ENCODE measurements around the gene STX1A. TPM values are rescaled to one million over a fixed set of nuclear protein-coding genes. Genes with fewer than 3 reads are reported as not detected.

STX1A gene
- total and polyA plus RNA-seq, 2 of the 8 experiments (the other 6 are each of a cell fraction or from before 2014, with no cell fraction given): 13.5 to 17.5 TPM

DNA sequence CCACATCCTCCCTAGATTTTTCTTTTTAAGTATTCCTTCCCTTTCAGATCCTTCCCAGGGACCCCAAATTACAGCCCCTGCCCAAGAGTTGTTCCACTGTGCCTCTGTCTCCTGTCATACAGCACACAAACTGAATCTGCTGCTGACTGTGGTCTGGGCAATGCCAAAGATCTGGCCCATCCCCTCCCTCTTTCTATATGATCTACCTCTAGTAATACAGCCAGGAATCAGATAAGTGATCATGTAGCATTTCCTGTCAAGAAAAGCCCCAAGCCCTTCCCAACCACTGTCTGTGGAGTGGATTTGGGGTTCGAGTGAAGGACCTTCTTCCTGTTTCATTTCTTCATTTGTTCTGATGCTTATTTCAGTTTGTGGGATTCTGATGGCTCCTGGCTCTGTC is 6.7 kb downstream of the STX1A start:
- Histone ChIP-seq H4K91ac (replicated peaks; ENCODE audit: insufficient read length, low read length) (no peak overlapping the region), H3K4ac (replicated peaks; ENCODE audit: insufficient read length, low read depth, low read length) (no peak overlapping the region), H2BK20ac (ENCODE audit: low read length) (no peak overlapping the region), H2BK120ac (replicated peaks; ENCODE audit: low read depth, low read length) (no peak overlapping the region), H4K20me1 (replicated peaks in 1 of 2; ENCODE audit: control insufficient read depth in 1 of 2, insufficient read depth in 2 of 2, low read length in 2 of 2) (peaks cover 7 to 8% of the 10 kb centered on the region in 2 experiments), H3K27me3 (replicated peaks in 1 of 4; ENCODE audit: control insufficient read depth in 3 of 4, extremely low read depth in 1 of 4, insufficient read depth in 3 of 4, low read length in 3 of 4) (peaks cover 0 to under 1% (median 0%) of the 10 kb centered on the region in 4 experiments; a peak in 1 of 7 replicates), H3K14ac (ENCODE audit: insufficient read length) (no peak overlapping the region), H3K23me2 (ENCODE audit: low read depth, low read length) (no peaks in the 10 kb centered on the region), H3K4me2 (ENCODE audit: insufficient read depth in 1 of 2, low read depth in 2 of 2, low read length in 2 of 2) (no peak overlapping the region), H3K9me3 (ENCODE audit: insufficient read depth in 2 of 2, low read depth in 1 of 2, low read length in 1 of 2) (no peaks in the 10 kb centered on the region), H3K79me2 (ENCODE audit: control insufficient read depth in 1 of 2, insufficient read depth in 2 of 2, low read length in 2 of 2) (no peaks in the 10 kb centered on the region), H2BK5ac (ENCODE audit: low read depth, low read length) (no peak overlapping the region), H3K4me3 (ENCODE audit: extremely low read depth in 1 of 4, insufficient read depth in 2 of 4, low read depth in 3 of 4, low read length in 4 of 4) (no peak overlapping the region), H4K5ac (ENCODE audit: insufficient read length, low read depth, low read length) (no peak overlapping the region), H3K18ac (ENCODE audit: extremely low read depth, low read length) (no peak overlapping the region), H3K56ac (replicated peaks; ENCODE audit: insufficient read length, low read depth, low read length) (no peak overlapping the region), H3K36me3 (ENCODE audit: control insufficient read depth in 2 of 4, insufficient read depth in 4 of 4, low read length in 3 of 4) (no peaks in the 10 kb centered on the region), H3K27ac (ENCODE audit: low read depth, low read length) (no peak overlapping the region), H2BK12ac (ENCODE audit: low read depth, low read length) (no peak overlapping the region), H2BK15ac (ENCODE audit: low read length) (no peak overlapping the region), H2AFZ (ENCODE audit: low read length) (no peak overlapping the region), H3K4me1 (replicated peaks in 1 of 4; ENCODE audit: control insufficient read depth in 3 of 4, insufficient read depth in 4 of 4, low read length in 3 of 4) (no peaks in the 10 kb centered on the region; a peak in 4 of 7 replicates), H4K8ac (ENCODE audit: extremely low read depth, insufficient read depth, low read length) (no peak overlapping the region), H3K79me1 (ENCODE audit: low read depth, low read length) (peaks cover 3% of the 10 kb centered on the region), H2AK5ac (ENCODE audit: low read depth, low read length) (no peak overlapping the region), H3K23ac (ENCODE audit: insufficient read length) (no peak overlapping the region), H3K9ac (replicated peaks in 1 of 4; ENCODE audit: extremely low read depth in 1 of 4, low read depth in 3 of 4, low read length in 3 of 4) (no peak overlapping the region)
- ChIA-PET POLR2A (ENCODE audit: partially characterized antibody) (interaction anchor here (3.1 kb wide), 1 partner anchor 9 kb away, joined by 13 read pairs; no protein-coding TSS in a partner anchor), CTCF (ENCODE audit: partially characterized antibody) (interaction anchor here (1.2 to 7.4 kb wide), 5 partner anchors 11 to 261 kb away, joined by 3 to 57 read pairs (median 10); no protein-coding TSS in a partner anchor)
- 71% methylated on average over 1 of the region's 1 CpG; no CpG with 5 or more reads in 1 of the 2 experiments for WGBS, 2 experiments (ENCODE audit: extremely low coverage in 1 of 2, insufficient coverage in 1 of 2, insufficient read length in 1 of 2, insufficient replicate concordance in 2 of 2, low coverage in 1 of 2, low lambda C conversion rate in 2 of 2, missing lambda C conversion rate in 1 of 2)
- no peak for FAIRE-seq
- TF ChIP-seq NRF1 (IDR thresholded peaks at IDR 0.05; ENCODE audit: low read depth, low read length) (no peak), TEAD4 (IDR thresholded peaks at IDR 0.05; ENCODE audit: low read depth, low read length) (no peak)
- DNase-seq (ENCODE audit: low read depth in 1 of 2, low spot score in 2 of 2): no peak

All from H1 (cell line).